K562 (cell line): ENCODE measurements around the gene RND1. TPM values are rescaled to one million over a fixed set of nuclear protein-coding genes. Genes with fewer than 3 reads are reported as not detected.

Experiments
- ARID4B ChIP-seq: sonication (generic); formaldehyde crosslinking; IDR thresholded peaks from 2 replicates; pipeline ENCODE4 v1.8.0; 2022; ENCODE audit warnings: mild to moderate bottlenecking, missing genetic modification reagents
- CBX3 ChIP-seq, 2 experiments: IDR thresholded peaks; 1 replicate in 1 of 2; 2 replicates in 1 of 2; pipeline ENCODE4 v1.6.1; 2012; ENCODE audit warnings: inconsistent platforms in 2 of 2, low read length in 2 of 2, borderline replicate concordance in 1 of 2, control low read depth in 1 of 2
- ESRRA ChIP-seq: fragments of 450-650 bp; IDR thresholded peaks from 2 replicates; pipeline ENCODE4 v1.6.1; 2014; ENCODE audit warnings: low read depth, mild to moderate bottlenecking, moderate library complexity, borderline replicate concordance
- FOXK2 ChIP-seq, 2 experiments: fragments of 450-650 bp; IDR thresholded peaks in 1 of 2; conservative IDR thresholded peaks in 1 of 2; 2 replicates each; pipeline ENCODE4 v1.6.1; 2016; ENCODE audit warnings: low read depth in 2 of 2, mild to moderate bottlenecking in 1 of 2
- GATA2 ChIP-seq: sonication (generic); formaldehyde crosslinking; IDR thresholded peaks from 2 replicates; pipeline ENCODE4 v1.4.0; 2020; ENCODE audit warnings: mild to moderate bottlenecking, missing genetic modification reagents
- LARP7 ChIP-seq: fragments of 450-650 bp; IDR thresholded peaks from 2 replicates; pipeline ENCODE4 v1.6.1; 2016
- REST ChIP-seq, 2 experiments: fragments of 450-650 bp; formaldehyde crosslinking in 1 of 2; IDR thresholded peaks; 2 replicates each; pipeline versions ENCODE4 v1.4.0 to v1.6.1; 2014 to 2020; ENCODE audit warnings: mild to moderate bottlenecking in 2 of 2, borderline replicate concordance in 1 of 2, low read depth in 1 of 2
- SMAD4 ChIP-seq: fragments of 250-450 bp; sonication (Bioruptor Pico); conservative IDR thresholded peaks from 2 replicates; pipeline ENCODE4 v1.8.0; 2021; ENCODE audit warnings: inconsistent platforms, mild to moderate bottlenecking, moderate library complexity
- SMARCA4 ChIP-seq: fragments of 450-650 bp; IDR thresholded peaks from 2 replicates; pipeline ENCODE4 v1.6.1; 2016
- TAF7 ChIP-seq: fragments of 450-650 bp; IDR thresholded peaks from 2 replicates; pipeline ENCODE4 v1.6.1; 2016; ENCODE audit warnings: missing genetic modification characterization, missing compliant biosample characterization
- ZNF217 ChIP-seq: sonication (generic); formaldehyde crosslinking; IDR thresholded peaks from 2 replicates; pipeline ENCODE4 v1.8.0; 2022; ENCODE audit warnings: mild to moderate bottlenecking, missing genetic modification reagents
- ZNF77 ChIP-seq: fragments of 250-450 bp; sonication (Bioruptor Pico); IDR thresholded peaks from 2 replicates; pipeline ENCODE4 v1.5.0; 2020
- polyA plus RNA-seq, 8 experiments: library from polyadenylated mRNA; depleted of rRNA in 4 of 8; stranded (reverse) in 5 of 8; unstranded in 3 of 8; fragments of >200 nt; fragmentation: Nextera tagmentation in 2 of 8; fragmentation: Illumina TruSeq in 1 of 8; extraction: Ambion mirVana in 2 of 8; extraction: Trizol in 1 of 8; gene quantifications; 2 replicates each; pipeline versions ENCODE4 v1.2.1 to v1.2.3, GENCODE V29; 2011 to 2014; ENCODE audit warnings: inconsistent platforms in 1 of 8, missing spikeins in 1 of 8
- total RNA-seq, 7 experiments: library from RNA; depleted of rRNA in 6 of 7; stranded (reverse); fragments of >200 nt in 6 of 7; fragmentation: Illumina TruSeq in 2 of 7; extraction: Trizol in 2 of 7; gene quantifications; 2 replicates each; pipeline versions ENCODE4 v1.2.1 to v1.2.3, GENCODE V29; 2011 to 2021; ENCODE audit warnings: low replicate concordance in 1 of 7
- TF ChIP-seq, protein P1 (sequence below): sonication (generic); formaldehyde crosslinking; IDR thresholded peaks from 2 replicates; pipeline ENCODE4 v1.8.0; 2022; ENCODE audit warnings: missing genetic modification reagents, mild to moderate bottlenecking, moderate library complexity, borderline replicate concordance

Gene RND1
- total and polyA plus RNA-seq, 9 of the 15 experiments (the other 6 are each of a cell fraction or from before 2014, with no cell fraction given), result 0.18 to 0.78 (median 0.58) TPM; not detected in 2

GRCh38 chr12:48852734-48853688, 12.7 kb downstream of the RND1 start (continued):
- TF ChIP-seq SMARCA4 (peak; percentile 19; the same call in 1 of the 2 replicates), CBX3 (IDR thresholded peaks at IDR 0.05; ENCODE audit: borderline replicate concordance in 1 of 2, low read length in 2 of 2) (peak in 1 of 2 experiments; percentile 12; a peak in 1 of 3 replicates), LARP7 (0 out of 2 replicates have a peak, but pooled peaks have one; percentile 26), GATA2 (peak; percentile 87), ESRRA (no peak), FOXK2 (conservative IDR thresholded peaks at IDR 0.05 in 1 of 2, IDR thresholded peaks at IDR 0.05 in 1 of 2; ENCODE audit: low read depth in 2 of 2) (peak; percentile 60 to 73; a peak in 3 of 4 replicates), ZNF217 (no peak), ARID4B (CRISPR knock-in tag) (peak; percentile 31; the same call in 1 of the 2 replicates), REST (IDR thresholded peaks at IDR 0.05; ENCODE audit: borderline replicate concordance) (peak; percentile 87), REST (CRISPR knock-in tag; IDR thresholded peaks at IDR 0.05; ENCODE audit: low read depth) (no peak), SMAD4 (CRISPR knock-in tag) (no peak), TAF7 (tag) (peak; percentile 80), ZNF77 (CRISPR knock-in tag) (no peak)
- TF ChIP-seq, protein P1, sequence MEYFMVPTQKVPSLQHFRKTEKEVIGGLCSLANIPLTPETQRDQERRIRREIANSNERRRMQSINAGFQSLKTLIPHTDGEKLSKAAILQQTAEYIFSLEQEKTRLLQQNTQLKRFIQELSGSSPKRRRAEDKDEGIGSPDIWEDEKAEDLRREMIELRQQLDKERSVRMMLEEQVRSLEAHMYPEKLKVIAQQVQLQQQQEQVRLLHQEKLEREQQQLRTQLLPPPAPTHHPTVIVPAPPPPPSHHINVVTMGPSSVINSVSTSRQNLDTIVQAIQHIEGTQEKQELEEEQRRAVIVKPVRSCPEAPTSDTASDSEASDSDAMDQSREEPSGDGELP (CRISPR knock-in tag), result no peak
